Body of pancreas (tissue), 4 donors: ENCODE measurements around the gene CGGBP1.

Experiments
- CTCF ChIP-seq, 7 experiments: fragments of 450-650 bp in 4 of 7; fragments of 200-600 bp in 3 of 7; sonication (generic) in 3 of 7; IDR thresholded peaks; one replicate each; pipeline ENCODE4 v1.5.1; 2016 to 2019; ENCODE audit warnings: antibody characterized with exemption in 7 of 7
- POLR2A ChIP-seq, 3 donors: fragments of 450-650 bp; IDR thresholded peaks; one replicate each; pipeline ENCODE4 v1.6.1; 2016; ENCODE audit warnings: antibody characterized with exemption in 3 of 3, mild to moderate bottlenecking in 2 of 3

GRCh38 chr3:88028876-88029275 lies 29.9 kb downstream of the CGGBP1 start:
- TF ChIP-seq CTCF (IDR thresholded peaks at IDR 0.05): no peak
- TF ChIP-seq POLR2A (IDR thresholded peaks at IDR 0.05): no peak
